HL-60 (cell line): ENCODE data around the gene RBMS3.

Experiments used
- CTCF ChIP-seq: IDR thresholded peaks from one replicate; pipeline ENCODE4 v1.5.1; 2011; ENCODE audit warnings: low read length, control low read depth, inconsistent platforms; ENCODE audit not compliant: insufficient read depth
- GABPA ChIP-seq: IDR thresholded peaks from 2 replicates; pipeline ENCODE4 v1.6.1; 2012; ENCODE audit warnings: low read depth
- REST ChIP-seq: IDR thresholded peaks from 2 replicates; pipeline ENCODE4 v1.6.1; 2012; ENCODE audit warnings: low read depth; ENCODE audit not compliant: insufficient replicate concordance

DNA sequence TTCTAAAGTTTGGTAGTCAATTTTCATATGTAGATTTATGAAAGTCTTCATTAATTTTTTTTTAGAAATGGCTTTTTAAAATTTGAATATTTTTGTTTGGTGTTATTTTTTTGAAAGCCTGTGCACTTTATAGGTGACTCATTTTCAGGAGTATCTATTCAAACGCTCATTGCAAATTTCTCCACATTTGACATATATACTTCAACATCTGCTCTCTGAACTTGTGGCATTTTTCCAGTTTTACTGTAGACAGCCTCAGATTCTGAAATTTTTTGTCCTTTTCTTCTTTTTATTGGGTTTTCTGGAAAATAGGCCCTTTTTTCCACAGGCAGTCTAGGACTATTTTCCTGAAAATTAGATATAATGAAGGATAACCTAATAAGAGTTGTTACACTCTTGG, 396.6 kb downstream of the RBMS3 start:
- no peak for TF ChIP-seq REST
- TF ChIP-seq CTCF, result no peak
- no peak for TF ChIP-seq GABPA
